ENCODE data around the gene TAF6. TPM values are rescaled to one million over a fixed set of nuclear protein-coding genes. Genes with fewer than 3 reads are reported as not detected.

The TAF6 gene
- total and polyA plus RNA-seq, 9 of the 15 experiments (the other 6 are each of a cell fraction or from before 2014, with no cell fraction given) = 0.78 to 78.7 (median 21.3) TPM

DNA sequence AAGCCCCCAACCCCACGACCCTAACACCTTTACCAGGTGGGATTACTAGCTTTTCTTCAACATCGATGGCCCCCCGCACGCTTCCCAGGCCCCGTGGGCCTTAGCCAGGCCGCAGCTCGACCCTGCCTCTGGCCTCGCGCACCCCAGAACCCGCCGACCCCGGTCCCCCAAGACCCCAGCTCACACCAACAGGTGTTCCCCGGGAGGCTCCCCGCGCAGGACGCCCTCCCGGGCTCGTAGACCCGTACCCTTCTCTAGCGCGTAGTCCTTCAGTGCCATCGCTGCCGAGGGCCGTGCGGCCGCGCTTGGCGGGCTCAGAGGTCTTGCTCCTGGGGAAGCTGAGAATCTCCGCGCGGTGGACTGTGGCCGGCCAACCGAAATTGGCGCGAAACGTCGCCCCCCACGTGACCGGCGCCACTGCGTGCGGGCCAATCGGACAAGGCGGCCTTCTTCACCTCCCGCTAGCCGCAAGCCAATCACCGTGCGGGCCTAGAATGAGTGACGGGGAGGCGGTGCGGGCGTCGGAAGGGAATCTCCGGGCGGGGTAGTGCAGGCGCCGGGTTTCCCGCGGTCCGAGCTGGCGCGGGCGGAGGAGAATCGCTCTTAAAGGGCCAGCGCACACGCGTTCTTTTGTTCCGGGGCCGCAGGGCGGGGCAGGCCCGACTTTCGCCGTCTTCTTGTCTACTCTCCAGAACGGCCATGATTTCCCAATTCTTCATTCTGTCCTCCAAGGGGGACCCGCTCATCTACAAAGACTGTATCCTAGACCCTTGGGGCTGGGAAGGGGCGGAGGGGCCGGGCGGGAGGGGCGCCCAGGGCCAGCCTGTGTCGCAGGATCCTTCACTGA is 17.9 kb downstream of the TAF6 start, which contains the start of the genes AP4M1 and MCM7 (continued):
- TF ChIP-seq ZNF551 (CRISPR knock-in tag; IDR thresholded peaks at IDR 0.05) = no peak
- TF ChIP-seq NR2C2 (CRISPR knock-in tag; IDR thresholded peaks at IDR 0.05) = no peak
- TF ChIP-seq NR2C2 (tag; IDR thresholded peaks at IDR 0.05) = 0 out of 2 replicates have a peak, but pooled peaks have one; percentile 58
- no peak for TF ChIP-seq NELFE (IDR thresholded peaks at IDR 0.05; ENCODE audit: insufficient read depth, insufficient read length)
- no peak for TF ChIP-seq ZNF717 (CRISPR knock-in tag; IDR thresholded peaks at IDR 0.05)
- TF ChIP-seq RHOXF2B (CRISPR knock-in tag; conservative IDR thresholded peaks at IDR 0.05) = no peak; the same call in 1 of the 2 replicates
- TF ChIP-seq ZBTB17 (CRISPR knock-in tag; IDR thresholded peaks at IDR 0.05) = 0 out of 2 replicates have a peak, but pooled peaks have one; percentile 62
- TF ChIP-seq, protein P1, sequence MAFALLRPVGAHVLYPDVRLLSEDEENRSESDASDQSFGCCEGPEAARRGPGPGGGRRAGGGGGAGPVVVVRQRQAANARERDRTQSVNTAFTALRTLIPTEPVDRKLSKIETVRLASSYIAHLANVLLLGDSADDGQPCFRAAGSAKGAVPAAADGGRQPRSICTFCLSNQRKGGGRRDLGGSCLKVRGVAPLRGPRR (CRISPR knock-in tag; IDR thresholded peaks at IDR 0.05) = 0 out of 2 replicates have a peak, but pooled peaks have one; percentile 45
- no peak for TF ChIP-seq ZFP36 (IDR thresholded peaks at IDR 0.05; ENCODE audit: low read depth, low read length, partially characterized antibody)
- no peak for TF ChIP-seq ZNF311 (CRISPR knock-in tag; IDR thresholded peaks at IDR 0.05)
- TF ChIP-seq HDAC3 (IDR thresholded peaks at IDR 0.05; ENCODE audit: borderline replicate concordance, partially characterized antibody) = no peak
- TF ChIP-seq, protein P2, sequence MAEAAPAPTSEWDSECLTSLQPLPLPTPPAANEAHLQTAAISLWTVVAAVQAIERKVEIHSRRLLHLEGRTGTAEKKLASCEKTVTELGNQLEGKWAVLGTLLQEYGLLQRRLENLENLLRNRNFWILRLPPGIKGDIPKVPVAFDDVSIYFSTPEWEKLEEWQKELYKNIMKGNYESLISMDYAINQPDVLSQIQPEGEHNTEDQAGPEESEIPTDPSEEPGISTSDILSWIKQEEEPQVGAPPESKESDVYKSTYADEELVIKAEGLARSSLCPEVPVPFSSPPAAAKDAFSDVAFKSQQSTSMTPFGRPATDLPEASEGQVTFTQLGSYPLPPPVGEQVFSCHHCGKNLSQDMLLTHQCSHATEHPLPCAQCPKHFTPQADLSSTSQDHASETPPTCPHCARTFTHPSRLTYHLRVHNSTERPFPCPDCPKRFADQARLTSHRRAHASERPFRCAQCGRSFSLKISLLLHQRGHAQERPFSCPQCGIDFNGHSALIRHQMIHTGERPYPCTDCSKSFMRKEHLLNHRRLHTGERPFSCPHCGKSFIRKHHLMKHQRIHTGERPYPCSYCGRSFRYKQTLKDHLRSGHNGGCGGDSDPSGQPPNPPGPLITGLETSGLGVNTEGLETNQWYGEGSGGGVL (CRISPR knock-in tag; IDR thresholded peaks at IDR 0.05) = no peak
- peak; percentile 46 for TF ChIP-seq BRD9 (IDR thresholded peaks at IDR 0.05; ENCODE audit: low read depth, partially characterized antibody)
- peak; percentile 87 for TF ChIP-seq NEUROD1 (IDR thresholded peaks at IDR 0.05; ENCODE audit: borderline replicate concordance, low read depth, low read length, partially characterized antibody)
- TF ChIP-seq SNIP1 (IDR thresholded peaks at IDR 0.05; ENCODE audit: low read depth) = no peak
- no peak for TF ChIP-seq STAT5B (CRISPR knock-in tag; IDR thresholded peaks at IDR 0.05)
- peak; percentile 16; the same call in 1 of the 2 replicates for TF ChIP-seq ZNF263 (CRISPR knock-in tag; IDR thresholded peaks at IDR 0.05; ENCODE audit: borderline replicate concordance)
- no peak for TF ChIP-seq PURB (CRISPR knock-in tag; IDR thresholded peaks at IDR 0.05; ENCODE audit: low read depth)
- TF ChIP-seq, protein P3, sequence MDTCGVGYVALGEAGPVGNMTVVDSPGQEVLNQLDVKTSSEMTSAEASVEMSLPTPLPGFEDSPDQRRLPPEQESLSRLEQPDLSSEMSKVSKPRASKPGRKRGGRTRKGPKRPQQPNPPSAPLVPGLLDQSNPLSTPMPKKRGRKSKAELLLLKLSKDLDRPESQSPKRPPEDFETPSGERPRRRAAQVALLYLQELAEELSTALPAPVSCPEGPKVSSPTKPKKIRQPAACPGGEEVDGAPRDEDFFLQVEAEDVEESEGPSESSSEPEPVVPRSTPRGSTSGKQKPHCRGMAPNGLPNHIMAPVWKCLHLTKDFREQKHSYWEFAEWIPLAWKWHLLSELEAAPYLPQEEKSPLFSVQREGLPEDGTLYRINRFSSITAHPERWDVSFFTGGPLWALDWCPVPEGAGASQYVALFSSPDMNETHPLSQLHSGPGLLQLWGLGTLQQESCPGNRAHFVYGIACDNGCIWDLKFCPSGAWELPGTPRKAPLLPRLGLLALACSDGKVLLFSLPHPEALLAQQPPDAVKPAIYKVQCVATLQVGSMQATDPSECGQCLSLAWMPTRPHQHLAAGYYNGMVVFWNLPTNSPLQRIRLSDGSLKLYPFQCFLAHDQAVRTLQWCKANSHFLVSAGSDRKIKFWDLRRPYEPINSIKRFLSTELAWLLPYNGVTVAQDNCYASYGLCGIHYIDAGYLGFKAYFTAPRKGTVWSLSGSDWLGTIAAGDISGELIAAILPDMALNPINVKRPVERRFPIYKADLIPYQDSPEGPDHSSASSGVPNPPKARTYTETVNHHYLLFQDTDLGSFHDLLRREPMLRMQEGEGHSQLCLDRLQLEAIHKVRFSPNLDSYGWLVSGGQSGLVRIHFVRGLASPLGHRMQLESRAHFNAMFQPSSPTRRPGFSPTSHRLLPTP (IDR thresholded peaks at IDR 0.05; ENCODE audit: borderline replicate concordance, extremely low read depth, insufficient read length) = no peak
- TF ChIP-seq MAZ (CRISPR knock-in tag; conservative IDR thresholded peaks at IDR 0.05 in 1 of 2, IDR thresholded peaks at IDR 0.05 in 1 of 2) = peak; percentile 91 to 93
- no peak for TF ChIP-seq ARHGAP35 (IDR thresholded peaks at IDR 0.05; ENCODE audit: partially characterized antibody)
- no peak for TF ChIP-seq ZNF384 (IDR thresholded peaks at IDR 0.05; ENCODE audit: low read depth, low read length)
- TF ChIP-seq GATA2 (CRISPR knock-in tag; IDR thresholded peaks at IDR 0.05) = no peak
- no peak for TF ChIP-seq NR2F6 (CRISPR knock-in tag; IDR thresholded peaks at IDR 0.05)

All from K562 (cell line).